ENCODE results near the gene FRMD4B. TPM values are rescaled to one million over a fixed set of nuclear protein-coding genes. Genes with fewer than 3 reads are reported as not detected.

FRMD4B gene
- total and polyA plus RNA-seq, 2 donors (not counting 1 experiment from before 2014, with no cell fraction given), result 0.86 to 1.2 TPM

DNA sequence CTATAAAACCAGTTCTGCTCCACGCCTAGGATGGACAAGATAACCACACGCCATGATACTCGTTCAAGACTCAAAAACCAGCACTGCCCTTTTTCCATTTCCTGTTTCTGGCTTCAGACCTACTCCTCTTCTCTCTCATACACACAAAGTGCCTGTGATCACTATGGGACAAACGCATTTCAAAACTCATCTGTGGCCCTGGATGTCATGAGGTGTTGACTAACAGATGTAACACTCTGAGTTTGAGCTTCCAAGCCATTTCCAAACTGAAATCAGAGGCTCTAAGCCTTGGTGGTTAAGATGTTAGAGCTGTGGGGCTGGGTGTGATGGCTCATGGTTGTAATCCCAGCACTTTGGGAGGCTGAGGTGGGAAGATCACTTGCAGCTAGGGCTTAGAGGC, 207.8 kb downstream of the FRMD4B start:
- Histone ChIP-seq H3K27ac (ENCODE audit: insufficient read depth, low read length) (no peak overlapping the region), H3K9me3 (ENCODE audit: control insufficient read depth, insufficient read depth, low read depth, low read length) (no peaks in the 10 kb centered on the region), H3K27me3 (ENCODE audit: control insufficient read depth, insufficient read depth, low read length) (no peaks in the 10 kb centered on the region), H2AFZ (ENCODE audit: low read length) (no peak overlapping the region), H4K20me1 (ENCODE audit: control insufficient read depth, extremely low read depth, insufficient read depth, low read length) (no peaks in the 10 kb centered on the region), H3K9ac (ENCODE audit: insufficient read depth, low read length) (no peak overlapping the region), H3K4me3 (replicated peaks in 1 of 4; ENCODE audit: control extremely low read depth in 1 of 4, insufficient read depth in 1 of 4, low read depth in 3 of 4, low read length in 4 of 4) (no peak overlapping the region), H3K4me1 (ENCODE audit: control insufficient read depth, extremely low read depth, insufficient read depth, low read length) (peaks cover 5% of the 10 kb centered on the region), H3K4me2 (ENCODE audit: extremely low read depth, insufficient read depth, low read length) (no peak overlapping the region), H3K79me2 (ENCODE audit: control insufficient read depth, insufficient read depth, low read length) (no peaks in the 10 kb centered on the region), H3K36me3 (ENCODE audit: control insufficient read depth, insufficient read depth, low read length) (no peaks in the 10 kb centered on the region)
- no peak for TF ChIP-seq EZH2 (IDR thresholded peaks at IDR 0.05; ENCODE audit: low read length, missing control alignments)
- TF ChIP-seq, protein P1, sequence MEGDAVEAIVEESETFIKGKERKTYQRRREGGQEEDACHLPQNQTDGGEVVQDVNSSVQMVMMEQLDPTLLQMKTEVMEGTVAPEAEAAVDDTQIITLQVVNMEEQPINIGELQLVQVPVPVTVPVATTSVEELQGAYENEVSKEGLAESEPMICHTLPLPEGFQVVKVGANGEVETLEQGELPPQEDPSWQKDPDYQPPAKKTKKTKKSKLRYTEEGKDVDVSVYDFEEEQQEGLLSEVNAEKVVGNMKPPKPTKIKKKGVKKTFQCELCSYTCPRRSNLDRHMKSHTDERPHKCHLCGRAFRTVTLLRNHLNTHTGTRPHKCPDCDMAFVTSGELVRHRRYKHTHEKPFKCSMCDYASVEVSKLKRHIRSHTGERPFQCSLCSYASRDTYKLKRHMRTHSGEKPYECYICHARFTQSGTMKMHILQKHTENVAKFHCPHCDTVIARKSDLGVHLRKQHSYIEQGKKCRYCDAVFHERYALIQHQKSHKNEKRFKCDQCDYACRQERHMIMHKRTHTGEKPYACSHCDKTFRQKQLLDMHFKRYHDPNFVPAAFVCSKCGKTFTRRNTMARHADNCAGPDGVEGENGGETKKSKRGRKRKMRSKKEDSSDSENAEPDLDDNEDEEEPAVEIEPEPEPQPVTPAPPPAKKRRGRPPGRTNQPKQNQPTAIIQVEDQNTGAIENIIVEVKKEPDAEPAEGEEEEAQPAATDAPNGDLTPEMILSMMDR (conservative IDR thresholded peaks at IDR 0.05 in 1 of 2, IDR thresholded peaks at IDR 0.05 in 1 of 2; ENCODE audit: low read depth in 1 of 2, low read length in 2 of 2), result no peak
- DNase-seq (ENCODE audit: low read depth in 2 of 2), result no peak

DNA sequence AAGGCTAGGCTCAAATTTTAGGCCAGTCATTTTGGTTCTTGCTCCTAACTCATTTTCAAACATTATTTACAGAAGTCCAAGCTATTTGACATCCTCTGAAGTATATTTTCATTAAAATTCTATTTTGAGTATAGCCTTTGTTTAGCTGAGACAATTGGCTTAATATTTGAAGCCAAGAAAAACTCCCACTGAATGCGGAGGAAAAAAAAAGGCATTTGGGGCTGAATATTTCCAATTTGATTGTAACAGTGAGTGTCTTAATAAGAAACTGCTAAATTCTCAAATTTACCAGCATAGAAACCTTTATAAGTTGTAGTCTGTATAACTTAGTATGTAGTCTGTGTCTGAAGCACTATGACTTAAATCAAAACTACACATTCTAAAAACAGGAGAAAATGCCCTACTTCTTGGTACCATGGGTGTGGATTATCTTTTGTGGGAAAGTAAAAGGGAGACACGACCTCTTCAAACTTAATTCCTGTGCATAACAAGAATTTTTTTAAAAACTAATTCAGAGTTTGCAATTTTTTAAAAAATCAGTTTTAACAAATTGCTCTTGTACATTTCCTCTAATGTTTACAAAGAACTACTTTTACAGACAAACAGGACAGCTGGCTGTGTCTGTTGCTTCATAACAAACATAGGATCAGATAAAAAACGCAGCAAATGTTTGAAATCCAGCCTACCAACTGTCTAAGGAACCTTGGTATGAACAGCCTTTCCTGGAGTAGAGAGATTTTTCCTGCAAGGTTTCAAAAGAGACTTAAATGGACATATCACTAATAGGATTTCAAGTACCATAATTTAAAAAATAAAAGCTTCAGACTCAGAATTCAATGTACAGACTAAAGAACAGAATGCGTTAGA, 210.8 kb downstream of the FRMD4B start:
- Histone ChIP-seq H3K36me3 (ENCODE audit: control insufficient read depth, insufficient read depth, low read length) (no peaks in the 10 kb centered on the region), H3K27ac (ENCODE audit: insufficient read depth, low read length) (no peak overlapping the region), H3K4me2 (ENCODE audit: extremely low read depth, insufficient read depth, low read length) (no peak overlapping the region), H3K9ac (ENCODE audit: insufficient read depth, low read length) (no peak overlapping the region), H4K20me1 (ENCODE audit: control insufficient read depth, extremely low read depth, insufficient read depth, low read length) (no peaks in the 10 kb centered on the region), H2AFZ (ENCODE audit: low read length) (no peak overlapping the region), H3K79me2 (ENCODE audit: control insufficient read depth, insufficient read depth, low read length) (no peaks in the 10 kb centered on the region), H3K4me1 (ENCODE audit: control insufficient read depth, extremely low read depth, insufficient read depth, low read length) (no peaks in the 10 kb centered on the region), H3K27me3 (ENCODE audit: control insufficient read depth, insufficient read depth, low read length) (no peaks in the 10 kb centered on the region), H3K9me3 (ENCODE audit: control insufficient read depth, insufficient read depth, low read depth, low read length) (no peaks in the 10 kb centered on the region), H3K4me3 (replicated peaks in 1 of 4; ENCODE audit: control extremely low read depth in 1 of 4, insufficient read depth in 1 of 4, low read depth in 3 of 4, low read length in 4 of 4) (no peak overlapping the region)
- TF ChIP-seq EZH2 (IDR thresholded peaks at IDR 0.05; ENCODE audit: low read length, missing control alignments), result no peak
- TF ChIP-seq, protein P1 (conservative IDR thresholded peaks at IDR 0.05 in 1 of 2, IDR thresholded peaks at IDR 0.05 in 1 of 2; ENCODE audit: low read depth in 1 of 2, low read length in 2 of 2), result no peak
- peak in 1 of 2 donors; percentile 24 for DNase-seq (ENCODE audit: low read depth in 2 of 2)

DNA sequence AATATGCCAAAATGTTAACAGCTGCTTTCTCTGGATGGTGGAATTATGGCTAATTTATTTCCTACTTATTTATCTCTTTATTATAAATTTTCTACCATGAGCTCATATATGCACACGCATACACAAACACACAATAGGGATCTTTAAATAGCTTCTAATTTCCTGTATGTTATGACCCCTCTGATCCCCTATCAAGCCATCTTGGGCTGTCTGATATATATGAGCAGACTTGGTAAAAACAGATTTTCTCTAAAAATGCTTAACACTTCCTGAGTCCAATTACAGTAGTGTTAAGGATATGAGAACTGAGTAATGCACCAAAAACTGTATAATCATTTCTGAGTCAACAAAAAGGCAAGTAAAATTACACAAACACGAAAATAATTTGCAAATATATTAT, 211.4 kb downstream of the FRMD4B start:
- Histone ChIP-seq H3K36me3 (ENCODE audit: control insufficient read depth, insufficient read depth, low read length) (no peaks in the 10 kb centered on the region), H3K27me3 (ENCODE audit: control insufficient read depth, insufficient read depth, low read length) (no peaks in the 10 kb centered on the region), H3K9ac (ENCODE audit: insufficient read depth, low read length) (no peak overlapping the region), H4K20me1 (ENCODE audit: control insufficient read depth, extremely low read depth, insufficient read depth, low read length) (no peaks in the 10 kb centered on the region), H2AFZ (ENCODE audit: low read length) (no peak overlapping the region), H3K27ac (ENCODE audit: insufficient read depth, low read length) (no peak overlapping the region), H3K79me2 (ENCODE audit: control insufficient read depth, insufficient read depth, low read length) (no peaks in the 10 kb centered on the region), H3K4me1 (ENCODE audit: control insufficient read depth, extremely low read depth, insufficient read depth, low read length) (no peaks in the 10 kb centered on the region), H3K9me3 (ENCODE audit: control insufficient read depth, insufficient read depth, low read depth, low read length) (no peaks in the 10 kb centered on the region), H3K4me2 (ENCODE audit: extremely low read depth, insufficient read depth, low read length) (no peak overlapping the region), H3K4me3 (replicated peaks in 1 of 4; ENCODE audit: control extremely low read depth in 1 of 4, insufficient read depth in 1 of 4, low read depth in 3 of 4, low read length in 4 of 4) (no peak overlapping the region)
- TF ChIP-seq, protein P1 (conservative IDR thresholded peaks at IDR 0.05 in 1 of 2, IDR thresholded peaks at IDR 0.05 in 1 of 2; ENCODE audit: low read depth in 1 of 2, low read length in 2 of 2), result no peak
- TF ChIP-seq EZH2 (IDR thresholded peaks at IDR 0.05; ENCODE audit: low read length, missing control alignments), result no peak
- no peak for DNase-seq (ENCODE audit: low read depth in 2 of 2)
